ENCODE data around the gene EPHB2. TPM values are rescaled to one million over a fixed set of nuclear protein-coding genes. Genes with fewer than 3 reads are reported as not detected.
A peak's percentile ranks its signal among the peaks of the same experiment; 100 is the strongest.

The EPHB2 gene
- total and polyA plus RNA-seq, 2 donors (not counting 3 experiments of a cell fraction or from before 2014, with no cell fraction given), result 50.8 to 69.1 TPM

GRCh38 chr1:22953740-22954141, 243.1 kb downstream of the EPHB2 start:
- CTCF ChIA-PET, result interaction anchor here (0.9 kb wide), 1 partner anchor 11 kb away, joined by 3 read pairs; no protein-coding TSS in a partner anchor
- Histone ChIP-seq H3K4me2 (ENCODE audit: insufficient read depth, low read length) (no peak overlapping the region), H3K27me3 (ENCODE audit: control insufficient read depth in 2 of 2, insufficient read depth in 2 of 2, low read length in 2 of 2) (peaks cover 30 to 39% of the 10 kb centered on the region in 2 experiments)

GRCh38 chr1:22955146-22955545, 244.5 kb downstream of the EPHB2 start:
- no TSS peak for BruUV-seq (replicated peaks)
- intact Hi-C loops (cut with micrococcal nuclease), result no loop called here

More at GRCh38 chr1:22953740-22954141, 243.1 kb downstream of the EPHB2 start:
- dilution Hi-C loops (cut with MboI; ENCODE audit: extremely low pct_ligation_motif_present, low sequenced_read_pairs), result loop anchor here (25.0 kb wide), 1 partner anchor 291 kb away; the partner anchor contains the start of gene C1QB
- H3K9ac ChIP-seq (replicated peaks; ENCODE audit: extremely low read depth, insufficient read depth, low read length), result no peak overlapping the region
- TF ChIP-seq GATA2 (IDR thresholded peaks at IDR 0.05; ENCODE audit: insufficient read depth, insufficient read length, low read depth, low read length), result no peak
- TF ChIP-seq POLR2AphosphoS5 (IDR thresholded peaks at IDR 0.05; ENCODE audit: insufficient read depth, low read depth, low read length), result no peak
- TF ChIP-seq EZH2 (IDR thresholded peaks at IDR 0.05; ENCODE audit: borderline replicate concordance, low read depth, low read length, severe bottlenecking), result peak; percentile 82
- TF ChIP-seq, protein P1, sequence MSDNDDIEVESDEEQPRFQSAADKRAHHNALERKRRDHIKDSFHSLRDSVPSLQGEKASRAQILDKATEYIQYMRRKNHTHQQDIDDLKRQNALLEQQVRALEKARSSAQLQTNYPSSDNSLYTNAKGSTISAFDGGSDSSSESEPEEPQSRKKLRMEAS (IDR thresholded peaks at IDR 0.05; ENCODE audit: insufficient read depth, insufficient read length), result no peak
- H4K20me1 ChIP-seq (replicated peaks; ENCODE audit: control insufficient read depth, extremely low read depth, insufficient read depth, low read length), result no peaks in the 10 kb centered on the region
- H3K79me2 ChIP-seq (ENCODE audit: control insufficient read depth, insufficient read depth, low read length), result no peaks in the 10 kb centered on the region
- no TSS peak for BruUV-seq (replicated peaks)
- H3K9me1 ChIP-seq (replicated peaks; ENCODE audit: control insufficient read depth, extremely low read depth, insufficient read depth, low read length), result no peaks in the 10 kb centered on the region
- H2AFZ ChIP-seq (ENCODE audit: low read depth, low read length), result no peak overlapping the region
- H3K9me3 ChIP-seq (replicated peaks; ENCODE audit: control insufficient read depth, insufficient read depth, low read length), result no peaks in the 10 kb centered on the region
- FAIRE-seq, result no peak
- no peak for DNase-seq (ENCODE audit: low read depth, low spot score)
- H3K36me3 ChIP-seq (ENCODE audit: control insufficient read depth in 2 of 2, extremely low read depth in 1 of 2, insufficient read depth in 2 of 2, low read length in 2 of 2), result no peaks in the 10 kb centered on the region
- H3K4me3 ChIP-seq (replicated peaks in 1 of 3; ENCODE audit: insufficient read depth in 1 of 3, low read depth in 1 of 3, low read length in 3 of 3), result no peak overlapping the region
- H3K27ac ChIP-seq (ENCODE audit: insufficient read depth, low read depth, low read length), result no peak overlapping the region
- H3K4me1 ChIP-seq (ENCODE audit: control insufficient read depth, extremely low read depth, insufficient read depth, low read length), result no peaks in the 10 kb centered on the region
- POLR2A ChIA-PET, result no interaction called here
- intact Hi-C loops (cut with micrococcal nuclease), result no loop called here

More at GRCh38 chr1:22955146-22955545, 244.5 kb downstream of the EPHB2 start:
- Histone ChIP-seq H3K36me3 (ENCODE audit: control insufficient read depth in 2 of 2, extremely low read depth in 1 of 2, insufficient read depth in 2 of 2, low read length in 2 of 2) (no peaks in the 10 kb centered on the region), H3K9me1 (replicated peaks; ENCODE audit: control insufficient read depth, extremely low read depth, insufficient read depth, low read length) (no peaks in the 10 kb centered on the region), H3K9ac (replicated peaks; ENCODE audit: extremely low read depth, insufficient read depth, low read length) (no peak overlapping the region), H3K9me3 (replicated peaks; ENCODE audit: control insufficient read depth, insufficient read depth, low read length) (no peaks in the 10 kb centered on the region), H3K27me3 (ENCODE audit: control insufficient read depth in 2 of 2, insufficient read depth in 2 of 2, low read length in 2 of 2) (peaks cover 27 to 36% of the 10 kb centered on the region in 2 experiments), H3K4me2 (ENCODE audit: insufficient read depth, low read length) (no peak overlapping the region), H4K20me1 (replicated peaks; ENCODE audit: control insufficient read depth, extremely low read depth, insufficient read depth, low read length) (no peaks in the 10 kb centered on the region), H3K79me2 (ENCODE audit: control insufficient read depth, insufficient read depth, low read length) (no peaks in the 10 kb centered on the region), H3K4me1 (ENCODE audit: control insufficient read depth, extremely low read depth, insufficient read depth, low read length) (no peaks in the 10 kb centered on the region), H3K27ac (ENCODE audit: insufficient read depth, low read depth, low read length) (no peak overlapping the region), H3K4me3 (replicated peaks in 1 of 3; ENCODE audit: insufficient read depth in 1 of 3, low read depth in 1 of 3, low read length in 3 of 3) (no peak overlapping the region), H2AFZ (ENCODE audit: low read depth, low read length) (no peak overlapping the region)
- FAIRE-seq, result no peak
- TF ChIP-seq MYC (IDR thresholded peaks at IDR 0.05; ENCODE audit: low read depth, low read length), result no peak
- TF ChIP-seq POLR2AphosphoS5 (IDR thresholded peaks at IDR 0.05; ENCODE audit: insufficient read depth, low read depth, low read length), result no peak
- no peak for TF ChIP-seq GATA2 (IDR thresholded peaks at IDR 0.05; ENCODE audit: insufficient read depth, insufficient read length, low read depth, low read length)
- TF ChIP-seq, protein P1 (IDR thresholded peaks at IDR 0.05; ENCODE audit: insufficient read depth, insufficient read length), result no peak
- TF ChIP-seq POLR2A (IDR thresholded peaks at IDR 0.05; ENCODE audit: low read depth, low read length), result no peak
- TF ChIP-seq, protein P2, sequence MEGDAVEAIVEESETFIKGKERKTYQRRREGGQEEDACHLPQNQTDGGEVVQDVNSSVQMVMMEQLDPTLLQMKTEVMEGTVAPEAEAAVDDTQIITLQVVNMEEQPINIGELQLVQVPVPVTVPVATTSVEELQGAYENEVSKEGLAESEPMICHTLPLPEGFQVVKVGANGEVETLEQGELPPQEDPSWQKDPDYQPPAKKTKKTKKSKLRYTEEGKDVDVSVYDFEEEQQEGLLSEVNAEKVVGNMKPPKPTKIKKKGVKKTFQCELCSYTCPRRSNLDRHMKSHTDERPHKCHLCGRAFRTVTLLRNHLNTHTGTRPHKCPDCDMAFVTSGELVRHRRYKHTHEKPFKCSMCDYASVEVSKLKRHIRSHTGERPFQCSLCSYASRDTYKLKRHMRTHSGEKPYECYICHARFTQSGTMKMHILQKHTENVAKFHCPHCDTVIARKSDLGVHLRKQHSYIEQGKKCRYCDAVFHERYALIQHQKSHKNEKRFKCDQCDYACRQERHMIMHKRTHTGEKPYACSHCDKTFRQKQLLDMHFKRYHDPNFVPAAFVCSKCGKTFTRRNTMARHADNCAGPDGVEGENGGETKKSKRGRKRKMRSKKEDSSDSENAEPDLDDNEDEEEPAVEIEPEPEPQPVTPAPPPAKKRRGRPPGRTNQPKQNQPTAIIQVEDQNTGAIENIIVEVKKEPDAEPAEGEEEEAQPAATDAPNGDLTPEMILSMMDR (IDR thresholded peaks at IDR 0.05; ENCODE audit: extremely low read depth in 1 of 2, insufficient read depth in 1 of 2, low read depth in 1 of 2, low read length in 2 of 2), result no peak
- no peak for TF ChIP-seq JUN (IDR thresholded peaks at IDR 0.05; ENCODE audit: borderline replicate concordance, insufficient read depth, insufficient read length, low read depth)
- TF ChIP-seq EZH2 (IDR thresholded peaks at IDR 0.05; ENCODE audit: borderline replicate concordance, low read depth, low read length, severe bottlenecking), result no peak
- DNase-seq (ENCODE audit: low read depth, low spot score), result no peak
- dilution Hi-C loops (cut with MboI; ENCODE audit: extremely low pct_ligation_motif_present, low sequenced_read_pairs), result loop anchor here (25.0 kb wide), 1 partner anchor 293 kb away; the partner anchor contains the start of gene C1QB
- ChIA-PET CTCF (interaction anchor here (0.8 kb wide), 1 partner anchor 9 kb away, joined by 3 read pairs; no protein-coding TSS in a partner anchor), POLR2A (no interaction called here)
